Measurements from ENCODE around the gene ZNRF2.
"Not testable (repeated sequence)": the region's sequence is repeated elsewhere in the genome, so short reads cannot be mapped to it uniquely, and the experiment has no call there.

ZNRF2 gene

DNA sequence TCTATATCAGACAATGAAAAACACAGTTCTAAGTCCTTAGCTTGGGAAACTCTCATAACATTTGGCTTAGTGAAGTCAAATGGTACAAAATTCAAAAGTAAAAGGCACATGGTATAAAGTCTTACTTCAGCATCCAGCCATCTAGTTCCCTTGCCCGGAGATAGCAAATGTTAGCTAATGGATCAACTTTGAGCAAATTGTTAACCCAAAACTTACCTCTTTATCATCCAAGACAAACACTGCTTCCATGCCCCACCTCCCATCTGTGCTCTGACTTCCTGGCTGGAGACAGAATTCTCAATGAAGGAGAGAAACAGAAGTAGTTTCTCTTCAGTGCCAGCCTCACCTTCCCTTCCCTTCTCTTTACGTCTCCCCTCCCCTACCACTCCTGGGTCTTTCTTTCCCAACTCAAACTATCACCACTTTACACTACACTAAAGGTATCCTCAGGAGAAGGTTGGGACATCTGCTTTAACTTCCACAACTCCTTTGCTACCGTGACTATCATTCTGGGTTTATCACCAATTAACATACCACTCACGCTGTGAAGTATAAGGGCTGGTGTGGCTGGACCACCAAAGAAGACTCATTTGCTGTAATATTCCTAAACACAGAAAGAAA, 21.2 kb upstream of the ZNRF2 start:
- DNase-seq = no peak

GRCh38 chr7:30264052-30264451, 20.3 kb upstream of the ZNRF2 start:
- no peak for DNase-seq

DNA sequence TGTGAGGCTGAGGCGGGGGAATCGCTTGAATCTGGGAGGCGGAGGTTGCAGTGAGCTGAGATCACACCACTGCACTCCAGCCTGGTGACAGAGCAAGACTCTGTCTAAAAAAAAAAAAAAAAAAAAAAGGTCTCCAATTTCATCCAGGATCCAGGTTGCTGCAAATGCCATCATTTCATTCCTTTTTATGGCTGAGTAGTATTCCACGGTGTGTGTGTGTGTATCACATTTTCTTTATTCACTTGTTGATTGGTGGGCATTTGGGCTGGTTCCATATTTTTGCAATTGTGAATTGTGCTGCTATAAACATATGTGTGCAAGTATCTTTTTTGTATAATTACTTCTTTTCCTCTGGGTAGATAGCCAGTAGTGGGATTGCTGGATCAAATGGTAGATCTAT, 19.2 kb upstream of the ZNRF2 start:
- not testable (repeated sequence) for DNase-seq

GRCh38 chr7:30266686-30267085, 17.7 kb upstream of the ZNRF2 start:
- no peak for DNase-seq

GRCh38 chr7:30268586-30268985, 15.8 kb upstream of the ZNRF2 start:
- no peak for DNase-seq

DNA sequence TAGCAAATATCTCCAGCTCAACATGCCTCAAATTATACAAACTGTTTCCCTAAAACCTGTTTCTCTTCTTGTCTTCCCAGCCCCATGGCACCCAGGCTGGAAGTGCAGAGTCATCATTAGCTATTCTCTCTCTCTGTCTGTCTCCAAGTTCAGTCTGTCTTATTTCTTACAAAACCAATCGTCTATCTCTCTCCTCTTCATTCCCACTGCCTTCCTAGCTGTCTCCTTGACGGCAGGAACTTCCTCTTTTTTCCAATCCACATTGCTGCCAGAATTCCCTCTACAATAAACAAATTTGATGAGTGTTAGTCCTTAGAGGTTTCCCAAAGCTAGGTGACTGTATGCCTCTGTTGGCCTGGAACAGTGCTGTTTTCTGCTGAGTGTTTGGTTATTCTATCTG, 14.9 kb upstream of the ZNRF2 start:
- DNase-seq = no peak

DNA sequence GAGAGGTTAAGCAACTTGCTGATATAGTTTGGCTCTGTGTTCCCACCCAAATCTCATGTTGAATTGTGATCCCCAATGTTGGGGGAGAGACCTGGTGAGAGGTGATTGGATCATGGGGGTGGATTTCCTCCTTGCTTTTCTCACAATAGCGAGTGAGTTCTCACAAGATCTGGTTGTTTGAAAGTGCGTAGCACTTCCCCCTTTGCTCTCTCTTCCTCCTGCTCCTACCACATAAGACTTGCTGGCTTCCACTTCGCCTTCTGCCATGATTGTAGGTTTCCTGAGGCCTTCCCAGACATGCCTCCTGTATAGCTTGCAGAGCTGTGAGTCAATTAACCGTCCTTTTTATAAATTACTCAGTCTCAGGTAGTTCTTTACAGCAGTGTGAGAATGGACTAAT, 13.5 kb upstream of the ZNRF2 start:
- DNase-seq = no peak

DNA sequence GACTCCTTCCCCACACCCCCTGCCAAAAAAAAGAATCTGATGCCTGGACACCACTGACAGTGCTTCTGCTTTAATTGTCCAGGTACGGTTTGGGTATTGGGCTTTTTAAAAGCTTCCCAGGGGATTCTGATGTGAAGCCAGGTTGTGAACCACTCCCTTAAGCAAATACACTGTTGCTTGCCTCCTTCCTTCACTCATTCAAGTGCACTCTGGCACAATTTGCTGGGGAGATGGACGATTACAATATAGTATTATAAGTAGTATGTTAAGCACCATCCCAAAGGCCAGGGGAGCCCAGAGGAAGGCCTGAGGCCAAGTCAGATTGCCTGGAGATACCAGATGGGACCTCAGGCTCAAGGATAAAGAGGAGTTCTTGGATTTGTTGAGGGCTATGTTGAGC, 12.3 kb upstream of the ZNRF2 start:
- DNase-seq = no peak

DNA sequence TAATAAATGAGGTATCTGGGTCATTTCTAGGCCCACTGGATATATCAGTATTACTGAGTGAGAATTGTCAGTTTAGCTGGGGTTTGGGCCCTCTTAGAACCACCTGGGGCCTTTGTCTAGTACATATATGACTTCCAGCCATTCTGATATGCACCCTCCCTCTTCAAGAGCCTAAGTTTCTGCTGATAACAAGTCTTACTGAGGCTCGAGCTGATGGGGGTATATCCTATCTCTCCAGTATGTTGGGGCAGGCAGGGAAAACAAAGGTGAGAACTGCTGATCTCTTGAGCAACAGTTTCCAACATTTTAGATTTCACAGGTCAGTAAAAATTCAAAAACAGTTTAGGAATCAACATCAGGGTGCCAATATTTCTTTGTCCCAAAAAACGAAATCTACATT, 10.8 kb upstream of the ZNRF2 start:
- no peak for DNase-seq

DNA sequence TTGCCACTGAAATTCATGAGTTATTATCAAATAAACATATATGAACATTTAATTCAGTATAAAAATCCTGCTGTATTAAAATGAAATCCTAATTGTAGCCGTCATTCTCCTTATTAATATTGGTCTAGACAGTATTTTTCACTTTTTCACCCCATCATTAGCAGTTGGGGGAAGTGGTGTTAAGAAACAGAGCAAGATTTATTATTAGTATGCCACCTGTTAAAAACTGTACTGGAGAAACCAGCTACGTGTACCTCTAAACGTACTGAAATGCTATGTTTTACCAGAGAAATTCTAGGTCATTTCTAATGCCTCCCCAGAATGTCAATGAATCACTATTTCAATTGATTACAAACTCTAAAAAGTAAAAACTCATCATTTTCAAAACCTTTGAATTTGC, 9.8 kb upstream of the ZNRF2 start:
- DNase-seq = no peak

GRCh38 chr7:30276203-30276900, 8.0 kb upstream of the ZNRF2 start:
- no peak for DNase-seq

GRCh38 chr7:30278376-30278775, 6.0 kb upstream of the ZNRF2 start:
- no peak for DNase-seq

GRCh38 chr7:30278849-30279652, 5.3 kb upstream of the ZNRF2 start:
- DNase-seq = no peak

GRCh38 chr7:30279653-30279904, 4.8 kb upstream of the ZNRF2 start:
- no peak for DNase-seq

GRCh38 chr7:30280631-30281030, 3.8 kb upstream of the ZNRF2 start:
- no peak for DNase-seq

DNA sequence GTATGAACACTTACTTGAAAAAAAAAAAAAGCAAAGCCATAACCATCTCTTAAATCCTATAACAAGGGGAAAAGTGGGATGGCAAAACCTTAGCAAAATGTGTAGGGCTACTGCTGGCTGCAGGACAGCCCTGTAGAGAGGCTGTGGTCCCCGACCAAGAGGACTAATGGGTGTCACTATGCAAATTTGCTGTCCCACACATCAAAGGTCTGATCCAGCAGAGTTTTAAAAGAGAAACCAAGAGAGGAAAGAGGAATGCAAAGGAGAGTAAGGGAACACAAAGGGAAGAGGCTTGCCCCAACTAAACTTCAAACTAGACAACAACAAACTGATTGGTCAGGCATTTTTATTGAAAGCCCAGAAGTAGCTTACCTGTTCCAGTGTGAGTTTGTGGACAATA, 3.1 kb upstream of the ZNRF2 start:
- no peak for DNase-seq

- DNase-seq = no peak
These were observed 2.6 kb upstream of the ZNRF2 start for GRCh38 chr7:30281791-30282190.

- DNase-seq = no peak
These were observed 1.7 kb upstream of the ZNRF2 start for GRCh38 chr7:30282735-30283134.

DNA sequence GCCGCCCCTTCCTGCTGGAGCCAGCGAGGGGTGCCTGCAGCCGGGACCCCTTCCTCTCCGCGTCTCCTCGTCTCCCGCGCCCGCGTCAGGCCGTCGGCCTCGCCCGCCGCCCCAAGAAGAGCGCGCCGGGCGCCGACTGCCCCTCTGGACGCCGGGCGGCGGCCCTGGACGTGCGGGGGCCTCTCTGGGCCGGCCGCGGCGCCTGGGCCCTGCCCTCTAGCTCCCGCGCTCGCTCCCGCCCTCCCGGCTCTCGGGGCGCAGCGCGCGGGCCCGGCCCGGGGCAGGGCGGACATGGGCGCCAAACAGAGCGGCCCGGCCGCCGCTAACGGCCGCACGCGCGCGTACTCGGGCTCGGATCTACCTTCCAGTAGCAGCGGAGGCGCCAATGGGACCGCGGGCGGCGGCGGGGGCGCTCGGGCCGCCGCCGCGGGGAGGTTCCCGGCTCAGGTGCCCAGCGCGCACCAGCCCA, 704 bp downstream of the ZNRF2 start:
- DNase-seq = peak; percentile 76

DNA sequence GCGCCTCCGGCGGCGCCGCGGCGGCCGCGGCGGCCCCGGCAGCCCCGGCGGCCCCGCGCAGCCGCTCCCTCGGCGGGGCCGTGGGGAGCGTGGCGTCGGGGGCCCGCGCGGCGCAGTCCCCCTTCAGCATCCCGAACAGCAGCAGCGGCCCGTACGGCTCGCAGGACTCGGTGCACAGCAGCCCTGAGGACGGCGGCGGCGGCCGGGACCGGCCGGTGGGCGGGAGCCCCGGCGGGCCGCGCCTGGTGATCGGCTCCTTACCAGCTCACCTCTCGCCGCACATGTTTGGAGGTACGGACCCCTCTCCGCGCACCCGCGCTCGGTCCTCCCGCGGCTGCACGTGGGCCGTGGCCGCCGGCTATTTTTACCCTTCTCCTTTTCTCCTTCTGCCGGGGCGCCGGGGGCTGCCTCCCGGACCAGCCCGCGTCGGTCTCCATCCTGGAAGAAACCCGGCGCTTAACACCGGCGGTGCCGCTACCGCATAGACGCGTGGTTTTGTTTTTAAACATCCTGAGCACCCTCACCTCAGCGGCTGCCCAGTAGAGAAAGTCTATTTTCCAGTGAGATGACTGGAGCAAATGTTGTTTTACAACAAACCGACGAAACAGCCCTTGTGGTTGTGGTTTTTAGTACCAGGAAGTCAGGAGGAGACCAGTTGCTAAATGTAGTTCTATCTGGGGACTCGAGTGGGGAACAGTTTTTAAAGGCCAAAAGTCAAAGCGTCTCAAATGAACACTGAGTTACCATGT, 1.3 kb downstream of the ZNRF2 start:
- no peak for DNase-seq

- no peak for DNase-seq
These were observed 2.4 kb downstream of the ZNRF2 start for GRCh38 chr7:30286749-30287148.

GRCh38 chr7:30287625-30288024, 3.2 kb downstream of the ZNRF2 start:
- not testable (repeated sequence) for DNase-seq

DNA sequence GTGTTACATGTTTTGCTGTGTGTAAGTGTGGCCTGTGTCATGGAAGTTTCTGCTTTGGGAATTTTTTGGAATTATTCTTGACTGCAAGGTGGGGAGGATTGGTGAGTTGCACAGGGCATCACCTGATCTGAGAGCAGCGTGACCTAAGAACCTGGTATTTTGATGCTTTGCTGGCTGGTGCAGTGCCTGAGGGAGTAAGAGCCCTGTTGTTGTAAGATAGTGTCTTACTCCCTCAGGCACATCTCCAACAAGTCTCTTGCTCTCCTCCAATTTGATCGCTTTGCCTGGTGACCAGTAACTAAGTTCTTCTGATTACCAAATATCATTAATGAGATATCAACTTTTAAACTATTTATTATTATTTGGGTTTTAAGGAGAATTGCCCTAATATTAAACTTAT, 5.2 kb downstream of the ZNRF2 start:
- DNase-seq = not testable (repeated sequence)

GRCh38 chr7:30290317-30290716, 5.9 kb downstream of the ZNRF2 start:
- DNase-seq = not testable (repeated sequence)

Measured in cortex of kidney (tissue), 1 donor.